GM12892 (cell line): ENCODE measurements around the gene NPM1.

ENCODE experiments used
- POLR2A ChIP-seq: IDR thresholded peaks from 2 replicates; pipeline ENCODE4 v1.6.1; 2011; ENCODE audit warnings: low read depth, low read length, control low read depth
- POLR2AphosphoS5 ChIP-seq: IDR thresholded peaks from 2 replicates; pipeline ENCODE4 v1.6.1; 2011; ENCODE audit warnings: low read depth, low read length, control low read depth
- TAF1 ChIP-seq: IDR thresholded peaks from 2 replicates; pipeline ENCODE4 v1.6.1; 2011; ENCODE audit warnings: low read depth, mild to moderate bottlenecking, control low read depth, low read length, borderline replicate concordance

DNA sequence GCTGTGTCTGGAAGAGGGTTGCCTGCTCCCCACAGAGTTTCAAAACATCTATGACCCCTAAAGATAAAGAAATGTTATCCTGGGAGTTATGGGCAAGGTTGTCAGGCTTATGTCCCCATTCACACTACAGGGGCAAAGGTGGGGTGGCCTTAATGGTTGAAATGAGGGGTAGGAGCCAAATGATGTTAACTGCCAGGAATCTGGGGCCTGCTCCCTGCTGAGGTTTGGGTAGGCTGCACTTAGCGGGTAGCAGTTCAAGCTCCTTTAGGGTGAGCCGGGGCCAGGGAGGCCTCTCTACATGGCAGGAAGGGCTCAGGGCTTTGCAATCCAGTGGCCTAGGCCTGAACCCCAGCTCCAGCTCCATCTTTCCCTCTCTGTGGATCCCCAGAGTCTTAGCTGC is 34.8 kb downstream of the NPM1 start:
- no peak for TF ChIP-seq POLR2A
- TF ChIP-seq POLR2AphosphoS5: no peak
- no peak for TF ChIP-seq TAF1
